Hematopoietic multipotent progenitor cell treated with erythropoietin and hydrocortisone succinate and interleukin-3 and kit ligand, for 15 days (in vitro differentiated cells): ENCODE measurements around the gene NOS1AP.
"Not testable (repeated sequence)": the region's sequence is repeated elsewhere in the genome, so short reads cannot be mapped to it uniquely, and the experiment has no call there.

Source experiments
- DNase-seq: peaks from one replicate; pipeline ENCODE4 v3.0.0-alpha.2; 2015; ENCODE audit warnings: low spot score

The NOS1AP gene

GRCh38 chr1:162169031-162169790 lies 99.7 kb downstream of the NOS1AP start:
- DNase-seq, result no peak

GRCh38 chr1:162171111-162171510 lies 101.6 kb downstream of the NOS1AP start:
- DNase-seq, result no peak

GRCh38 chr1:162172311-162173102 lies 103.0 kb downstream of the NOS1AP start:
- no peak for DNase-seq

- not testable (repeated sequence) for DNase-seq
Measured at GRCh38 chr1:162173607-162174006, 104.1 kb downstream of the NOS1AP start.

- not testable (repeated sequence) for DNase-seq
Measured at GRCh38 chr1:162174027-162174426, 104.5 kb downstream of the NOS1AP start.

- no peak for DNase-seq
Measured at GRCh38 chr1:162175379-162176081, 106.0 kb downstream of the NOS1AP start.

- DNase-seq, result no peak
Measured at GRCh38 chr1:162177126-162177525, 107.6 kb downstream of the NOS1AP start.

- DNase-seq, result no peak
Measured at GRCh38 chr1:162178432-162178831, 108.9 kb downstream of the NOS1AP start.

- no peak for DNase-seq
Measured at GRCh38 chr1:162179121-162179520, 109.6 kb downstream of the NOS1AP start.

GRCh38 chr1:162180813-162181212 lies 111.3 kb downstream of the NOS1AP start:
- DNase-seq, result no peak

- no peak for DNase-seq
Measured at GRCh38 chr1:162182090-162182489, 112.6 kb downstream of the NOS1AP start.

GRCh38 chr1:162185314-162186025 lies 116.0 kb downstream of the NOS1AP start:
- DNase-seq, result no peak

GRCh38 chr1:162186026-162186374 lies 116.5 kb downstream of the NOS1AP start:
- no peak for DNase-seq

- DNase-seq, result no peak
Measured at GRCh38 chr1:162186406-162186805, 116.9 kb downstream of the NOS1AP start.

- no peak for DNase-seq
Measured at GRCh38 chr1:162187687-162188276, 118.3 kb downstream of the NOS1AP start.

- DNase-seq, result no peak
Measured at GRCh38 chr1:162189345-162189744, 119.9 kb downstream of the NOS1AP start.

- DNase-seq, result no peak
Measured at GRCh38 chr1:162191396-162192305, 122.2 kb downstream of the NOS1AP start.

GRCh38 chr1:162192306-162192678 lies 122.8 kb downstream of the NOS1AP start:
- DNase-seq, result no peak

- no peak for DNase-seq
Measured at GRCh38 chr1:162192763-162193162, 123.3 kb downstream of the NOS1AP start.

GRCh38 chr1:162193221-162193620 lies 123.7 kb downstream of the NOS1AP start:
- DNase-seq, result no peak

GRCh38 chr1:162193815-162194214 lies 124.3 kb downstream of the NOS1AP start:
- no peak for DNase-seq
